HepG2 (cell line): Measurements from ENCODE around the gene OR10H1. TPM values are rescaled to one million over a fixed set of nuclear protein-coding genes. Genes with fewer than 3 reads are reported as not detected.
"Not testable (repeated sequence)": the region's sequence is repeated elsewhere in the genome, so short reads cannot be mapped to it uniquely, and the experiment has no call there.

Experiments
- ATAC-seq: fragments of 200-7000 bp; cut with Tn5 transposase; 3 replicates; pipeline ENCODE4 v1.9.1; 2020; ENCODE audit warnings: mild to moderate bottlenecking, moderate library complexity
- BruUV-seq: library from RNA; stranded (reverse); fragments of 400-500 nt; replicated peaks from 2 replicates; lab custom pipeline; 2021; lab: Mats Ljungman, UMichigan
- CTCF ChIA-PET: fragments of 300-600 bp; formaldehyde crosslinking; extraction: SDS; loops from one replicate; lab custom pipeline; 2021; ENCODE audit warnings: low total read pairs, inconsistent platforms, low intra/inter-chr PET ratio; lab: Yijun Ruan, JAX
- POLR2A ChIA-PET: fragments of 350-600 bp; sonication (Branson Sonifier 250); formaldehyde crosslinking; loops from one replicate; lab custom pipeline; 2020; ENCODE audit warnings: antibody characterized with exemption, inconsistent platforms; lab: Yijun Ruan, JAX
- DNase-seq: peaks from one replicate; pipeline ENCODE4 v3.0.0-alpha.2; 2015; ENCODE audit warnings: low spot score
- FAIRE-seq: peaks from 3 replicates; lab custom pipeline; 2011; peaks lifted over from hg19 to GRCh38; lab: Jason Lieb, UNC
- H2AFZ ChIP-seq: one replicate; pipeline ENCODE4 v1.6.1; 2011; ENCODE audit warnings: low read length, inconsistent platforms
- H3K27ac ChIP-seq: fragments of 300-600 bp; 3 replicates; pipeline ENCODE4 v1.8.0; 2011; ENCODE audit warnings: mixed run types, mild to moderate bottlenecking, mixed read lengths, low read length, inconsistent platforms; ENCODE audit not compliant: insufficient read depth; ENCODE audit errors: extremely low read length
- H3K27me3 ChIP-seq, 2 experiments: fragments of 200-600 bp in 1 of 2; 2 replicates in 1 of 2; 3 replicates in 1 of 2; pipeline versions ENCODE4 v1.6.0 to v1.8.0; 2011; ENCODE audit warnings: low read length in 2 of 2, mild to moderate bottlenecking in 2 of 2, moderate library complexity in 2 of 2, inconsistent platforms in 1 of 2; ENCODE audit not compliant: insufficient read depth in 2 of 2, control insufficient read depth in 1 of 2
- H3K36me3 ChIP-seq, 2 experiments: fragments of 200-600 bp in 1 of 2; replicated peaks in 1 of 2; 2 replicates in 1 of 2; 3 replicates in 1 of 2; pipeline versions ENCODE4 v1.5.1 to v1.8.0; 2011; ENCODE audit warnings: low read length in 2 of 2, inconsistent platforms in 1 of 2; ENCODE audit not compliant: insufficient read depth in 2 of 2, control insufficient read depth in 1 of 2
- H3K4me1 ChIP-seq: 2 replicates; pipeline ENCODE4 v1.5.1; 2012; ENCODE audit warnings: low read length, inconsistent platforms; ENCODE audit not compliant: insufficient read depth
- H3K4me2 ChIP-seq: 2 replicates; pipeline ENCODE4 v1.6.0; 2011; ENCODE audit warnings: low read depth, low read length, inconsistent platforms
- H3K4me3 ChIP-seq, 3 experiments: fragments of 200-600 bp in 1 of 3; sonication (generic), shearing (Covaris generic) in 1 of 3; replicated peaks in 1 of 3; 2 replicates each; pipeline ENCODE4 v1.5.1; 2011 to 2016; ENCODE audit warnings: low read length in 3 of 3, inconsistent platforms in 2 of 3, low read depth in 2 of 3, mild to moderate bottlenecking in 2 of 3, control low read depth in 1 of 3, mixed read lengths in 1 of 3; ENCODE audit not compliant: insufficient read depth in 1 of 3
- H3K79me2 ChIP-seq: one replicate; pipeline ENCODE4 v1.6.1; 2011; ENCODE audit warnings: low read length, inconsistent platforms; ENCODE audit not compliant: insufficient read depth
- H3K9ac ChIP-seq: 2 replicates; pipeline ENCODE4 v1.6.0; 2011; ENCODE audit warnings: mild to moderate bottlenecking, low read depth, low read length, inconsistent platforms; ENCODE audit not compliant: insufficient read depth
- H3K9me3 ChIP-seq: 2 replicates; pipeline ENCODE4 v1.5.1; 2012; ENCODE audit warnings: mild to moderate bottlenecking, low read length
- H4K20me1 ChIP-seq: 2 replicates; pipeline ENCODE4 v1.6.0; 2011; ENCODE audit warnings: inconsistent platforms, mild to moderate bottlenecking, low read length, moderate library complexity; ENCODE audit not compliant: insufficient read depth
- E2F2 ChIP-seq: sonication (generic); formaldehyde crosslinking; IDR thresholded peaks from 2 replicates; pipeline ENCODE4 v1.4.0; 2020; ENCODE audit warnings: missing genetic modification reagents, borderline replicate concordance
- TCF7 ChIP-seq: sonication (generic); IDR thresholded peaks from 2 replicates; pipeline ENCODE4 v1.6.1; 2016; ENCODE audit warnings: antibody characterized with exemption, low read depth
- WGBS: methylation state at CpG from one replicate; pipeline ENCODE4 v1.1.6; 2017; ENCODE audit warnings: low lambda C conversion rate; 5-methylcytosine and 5-hydroxymethylcytosine counted together
- in situ Hi-C: cut with HindIII; loops from 2 replicates; pipeline ENCODE4 v1.10.0; 2017; ENCODE audit warnings: low pct_unique_long_range_greater_than_20kb; ENCODE audit not compliant: extremely low pct_ligation_motif_present
- intact Hi-C: fragments of 100-400 bp; cut with micrococcal nuclease; formaldehyde crosslinking; loops from one replicate; pipeline ENCODE4 v1.10.0; 2022; ENCODE audit not compliant: unreplicated experiment
- polyA plus RNA-seq, 8 experiments: library from polyadenylated mRNA; depleted of rRNA in 3 of 8; stranded (reverse) in 7 of 8; unstranded in 1 of 8; fragments of >200 nt; fragmentation: Illumina TruSeq in 4 of 8; extraction: Trizol in 4 of 8; gene quantifications; 2 replicates each; pipeline versions ENCODE4 v1.2.1 to v1.2.3, GENCODE V29; 2011 to 2016; ENCODE audit warnings: low read depth in 4 of 8, missing spikeins in 1 of 8, mixed read lengths in 1 of 8; ENCODE audit not compliant: insufficient read depth in 1 of 8
- total RNA-seq, 5 experiments: library from RNA; depleted of rRNA; stranded (reverse); fragments of >200 nt; fragmentation: Illumina TruSeq; extraction: Trizol; gene quantifications; 2 replicates each; pipeline ENCODE4 v1.2.3, GENCODE V29; 2016; ENCODE audit warnings: low read depth in 1 of 5

Gene OR10H1
- total and polyA plus RNA-seq, 2 of the 13 experiments (the other 11 are each of a cell fraction or from before 2014, with no cell fraction given) = not detected

GRCh38 chr19:15835565-15836329 lies 20.3 kb upstream of the OR10H1 start:
- H4K20me1 ChIP-seq, H3K36me3 ChIP-seq, H3K27me3 ChIP-seq, ATAC-seq, in situ Hi-C loops, H3K79me2 ChIP-seq, H2AFZ ChIP-seq, H3K9me3 ChIP-seq: not testable (repeated sequence)
- 69% methylated on average over 11 of the region's 11 CpGs for WGBS
- Histone ChIP-seq H3K4me2 (peak overlapping the region; percentile 68), H3K9ac (peak overlapping the region; percentile 81)
- 0 out of 2 replicates have a peak, but pooled peaks have one; percentile 20 for TF ChIP-seq E2F2 (CRISPR knock-in tag)
- TF ChIP-seq TCF7 = 0 out of 2 replicates have a peak, but pooled peaks have one; percentile 4
- TF ChIP-seq, all 625 proteins: peak for 2; not testable (repeated sequence) for 623
- POLR2A ChIA-PET = interaction anchor here (1.3 kb wide), 1 partner anchor 195 kb away, joined by 4 read pairs; the partner anchor contains the start of gene CYP4F3
- CTCF ChIA-PET, intact Hi-C loops, DNase-seq, BruUV-seq, FAIRE-seq, H3K4me1 ChIP-seq: not testable (repeated sequence)
- peak overlapping the region; percentile 85 for H3K27ac ChIP-seq
- H3K4me3 ChIP-seq = peak overlapping the region; percentile 61 to 83 (median 78)

GRCh38 chr19:15834232-15834631 lies 18.8 kb upstream of the OR10H1 start:
- H3K36me3 ChIP-seq, H3K9me3 ChIP-seq, intact Hi-C loops, in situ Hi-C loops, POLR2A ChIA-PET, H3K4me3 ChIP-seq, H4K20me1 ChIP-seq, ATAC-seq, CTCF ChIA-PET, H3K4me1 ChIP-seq, H3K27me3 ChIP-seq, H3K79me2 ChIP-seq, FAIRE-seq, H2AFZ ChIP-seq, H3K27ac ChIP-seq, H3K9ac ChIP-seq, BruUV-seq, DNase-seq, H3K4me2 ChIP-seq: not testable (repeated sequence)
- 78% methylated on average over 3 of the region's 3 CpGs for WGBS
